HG02571 (cell line): ENCODE results near the gene PSMA5.
"Not testable (repeated sequence)": the region's sequence is repeated elsewhere in the genome, so short reads cannot be mapped to it uniquely, and the experiment has no call there.

ENCODE experiments used
- ATAC-seq: cut with Tn5 transposase; IDR thresholded peaks from one replicate; pipeline ENCODE4 v1.9.1; 2021; ENCODE audit warnings: mild to moderate bottlenecking, moderate library complexity; ENCODE audit not compliant: unreplicated experiment

The PSMA5 gene

GRCh38 chr1:109392788-109393616, 33.2 kb downstream of the PSMA5 start:
- no peak for ATAC-seq

GRCh38 chr1:109392037-109392787, 34.0 kb downstream of the PSMA5 start:
- ATAC-seq = no peak

- peak; percentile 58 for ATAC-seq
Observed at GRCh38 chr1:109391626-109392025, 34.6 kb downstream of the PSMA5 start.

- ATAC-seq = no peak
Observed at GRCh38 chr1:109391157-109391556, 35.1 kb downstream of the PSMA5 start.

GRCh38 chr1:109389638-109390341, 36.5 kb downstream of the PSMA5 start:
- ATAC-seq = no peak

GRCh38 chr1:109388884-109389637, 37.2 kb downstream of the PSMA5 start:
- no peak for ATAC-seq

- ATAC-seq = no peak
Observed at GRCh38 chr1:109388208-109388711, 38.0 kb downstream of the PSMA5 start.

- no peak for ATAC-seq
Observed at GRCh38 chr1:109386054-109386717, 40.1 kb downstream of the PSMA5 start.

- no peak for ATAC-seq
Observed at GRCh38 chr1:109385417-109385816, 40.8 kb downstream of the PSMA5 start.

GRCh38 chr1:109383854-109384253, 42.4 kb downstream of the PSMA5 start:
- no peak for ATAC-seq

- ATAC-seq = no peak
Observed at GRCh38 chr1:109383087-109383779, 43.0 kb downstream of the PSMA5 start.

GRCh38 chr1:109381573-109381972, 44.7 kb downstream of the PSMA5 start:
- ATAC-seq = no peak

GRCh38 chr1:109379907-109380306, 46.3 kb downstream of the PSMA5 start:
- ATAC-seq = no peak

- ATAC-seq = no peak
Observed at GRCh38 chr1:109379422-109379821, 46.8 kb downstream of the PSMA5 start.

- ATAC-seq = no peak
Observed at GRCh38 chr1:109377698-109378097, 48.5 kb downstream of the PSMA5 start.

GRCh38 chr1:109373696-109374095, 52.6 kb downstream of the PSMA5 start:
- ATAC-seq = not testable (repeated sequence)

GRCh38 chr1:109373126-109373525, 53.1 kb downstream of the PSMA5 start:
- no peak for ATAC-seq

- ATAC-seq = no peak
Observed at GRCh38 chr1:109372281-109372680, 54.0 kb downstream of the PSMA5 start.

- no peak for ATAC-seq
Observed at GRCh38 chr1:109371341-109371739, 54.9 kb downstream of the PSMA5 start.
